Smooth muscle cell (in vitro differentiated cells): ENCODE measurements around the gene SP7. TPM values are rescaled to one million over a fixed set of nuclear protein-coding genes. Genes with fewer than 3 reads are reported as not detected.

ENCODE experiments used
- DNase-seq: peaks from one replicate; lab custom pipeline; 2025; ENCODE audit not compliant: unreplicated experiment; lab: John Stamatoyannopoulos, UW
- H2AFZ ChIP-seq: fragments of 200-600 bp; sonication (generic); 2 replicates; pipeline ENCODE4 v1.6.0; 2016; ENCODE audit warnings: antibody characterized with exemption, low read depth, mild to moderate bottlenecking
- H3F3A ChIP-seq: fragments of 200-600 bp; sonication (generic); 2 replicates; pipeline ENCODE4 v1.6.0; 2017; ENCODE audit warnings: antibody characterized with exemption, low read depth
- H3K27ac ChIP-seq: fragments of 200-600 bp; sonication (generic); 2 replicates; pipeline ENCODE4 v1.5.1; 2016; ENCODE audit warnings: low read depth, mild to moderate bottlenecking
- H3K27me3 ChIP-seq: fragments of 200-600 bp; sonication (generic); 2 replicates; pipeline ENCODE4 v1.6.1; 2016; ENCODE audit warnings: low read depth, mild to moderate bottlenecking
- H3K36me3 ChIP-seq: fragments of 200-600 bp; sonication (generic); 2 replicates; pipeline ENCODE4 v1.5.1; 2016; ENCODE audit warnings: low read depth
- H3K4me1 ChIP-seq: fragments of 200-600 bp; sonication (generic); 2 replicates; pipeline ENCODE4 v1.5.1; 2016; ENCODE audit warnings: low read depth
- H3K4me2 ChIP-seq: fragments of 200-600 bp; sonication (generic); 2 replicates; pipeline ENCODE4 v1.6.0; 2016; ENCODE audit warnings: mild to moderate bottlenecking
- H3K4me3 ChIP-seq: fragments of 200-600 bp; sonication (generic); 2 replicates; pipeline ENCODE4 v1.5.1; 2016; ENCODE audit warnings: mild to moderate bottlenecking
- H3K79me2 ChIP-seq: fragments of 200-600 bp; sonication (generic); 2 replicates; pipeline ENCODE4 v1.6.0; 2016; ENCODE audit warnings: low read depth, mild to moderate bottlenecking
- H3K9ac ChIP-seq: fragments of 200-600 bp; sonication (generic); 2 replicates; pipeline ENCODE4 v1.6.0; 2016; ENCODE audit warnings: low read depth
- H3K9me3 ChIP-seq: fragments of 200-600 bp; sonication (generic); replicated peaks from 2 replicates; pipeline ENCODE4 v1.5.1; 2016; ENCODE audit warnings: low read depth
- H4K20me1 ChIP-seq: fragments of 200-600 bp; sonication (generic); 2 replicates; pipeline ENCODE4 v1.6.0; 2016; ENCODE audit warnings: low read depth
- WGBS: methylation state at CpG from one replicate; pipeline ENCODE4 v1.1.7; 2016; ENCODE audit warnings: low lambda C conversion rate; 5-methylcytosine and 5-hydroxymethylcytosine counted together
- polyA plus RNA-seq: library from polyadenylated mRNA; unstranded; fragments of >200 nt; fragmentation: Nextera tagmentation; extraction: Ambion mirVana; gene quantifications from 2 replicates; pipeline ENCODE4 v1.2.1, GENCODE V29; 2016
- total RNA-seq: library from RNA; depleted of rRNA; stranded (reverse); fragments of >200 nt; gene quantifications from 2 replicates; pipeline ENCODE4 v1.2.3, GENCODE V29; 2014
- TF ChIP-seq, protein P1 (sequence below): fragments of 200-600 bp; sonication (generic); IDR thresholded peaks from 2 replicates; pipeline ENCODE4 v1.5.1; 2017; ENCODE audit warnings: borderline replicate concordance, mild to moderate bottlenecking, antibody characterized with exemption; ENCODE audit not compliant: insufficient read depth, poor library complexity, severe bottlenecking

The SP7 gene
- total and polyA plus RNA-seq, 2 experiments from 2014 or later = 0.04 TPM; not detected in 1

DNA sequence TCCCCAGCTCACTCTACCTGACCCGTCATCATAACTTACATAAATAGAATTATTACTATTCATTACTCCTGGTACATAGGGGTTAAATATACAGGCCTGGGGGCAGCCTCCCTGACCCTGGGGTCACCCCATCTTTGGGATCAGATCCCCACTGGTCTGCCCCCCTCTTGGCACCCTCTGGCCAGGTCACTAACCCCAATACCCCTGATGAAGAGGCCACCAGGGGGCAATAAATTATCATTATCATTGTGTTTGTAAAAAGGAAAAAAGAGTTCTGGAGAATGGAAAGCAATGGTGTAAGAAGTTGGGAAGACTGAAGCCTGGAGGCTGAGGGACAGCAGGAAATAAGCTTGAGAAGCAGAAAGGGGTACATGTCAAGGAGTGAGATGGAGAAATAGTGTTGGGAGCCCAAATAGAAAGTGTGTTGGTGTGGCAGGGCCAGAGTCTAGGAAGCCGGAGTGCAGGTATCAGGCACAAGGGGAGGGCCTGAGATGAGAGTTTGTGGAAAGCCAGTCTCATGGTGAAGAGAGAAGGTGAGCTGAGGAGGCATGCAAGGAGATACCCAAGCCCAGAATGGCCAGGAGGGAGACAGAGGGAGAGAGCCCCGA lies 8.6 kb downstream of the SP7 start:
- peaks cover 23% of the 10 kb centered on the region for H3K4me1 ChIP-seq
- H3K79me2 ChIP-seq = no peaks in the 10 kb centered on the region
- H3F3A ChIP-seq = peaks cover 6% of the 10 kb centered on the region
- no peaks in the 10 kb centered on the region for H4K20me1 ChIP-seq
- no peak overlapping the region for H3K27ac ChIP-seq
- TF ChIP-seq, protein P1, sequence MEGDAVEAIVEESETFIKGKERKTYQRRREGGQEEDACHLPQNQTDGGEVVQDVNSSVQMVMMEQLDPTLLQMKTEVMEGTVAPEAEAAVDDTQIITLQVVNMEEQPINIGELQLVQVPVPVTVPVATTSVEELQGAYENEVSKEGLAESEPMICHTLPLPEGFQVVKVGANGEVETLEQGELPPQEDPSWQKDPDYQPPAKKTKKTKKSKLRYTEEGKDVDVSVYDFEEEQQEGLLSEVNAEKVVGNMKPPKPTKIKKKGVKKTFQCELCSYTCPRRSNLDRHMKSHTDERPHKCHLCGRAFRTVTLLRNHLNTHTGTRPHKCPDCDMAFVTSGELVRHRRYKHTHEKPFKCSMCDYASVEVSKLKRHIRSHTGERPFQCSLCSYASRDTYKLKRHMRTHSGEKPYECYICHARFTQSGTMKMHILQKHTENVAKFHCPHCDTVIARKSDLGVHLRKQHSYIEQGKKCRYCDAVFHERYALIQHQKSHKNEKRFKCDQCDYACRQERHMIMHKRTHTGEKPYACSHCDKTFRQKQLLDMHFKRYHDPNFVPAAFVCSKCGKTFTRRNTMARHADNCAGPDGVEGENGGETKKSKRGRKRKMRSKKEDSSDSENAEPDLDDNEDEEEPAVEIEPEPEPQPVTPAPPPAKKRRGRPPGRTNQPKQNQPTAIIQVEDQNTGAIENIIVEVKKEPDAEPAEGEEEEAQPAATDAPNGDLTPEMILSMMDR = peak; percentile 32
- H3K27me3 ChIP-seq = no peaks in the 10 kb centered on the region
- no peak overlapping the region for H3K4me2 ChIP-seq
- WGBS = 77% methylated on average over 3 of the region's 3 CpGs
- H3K9me3 ChIP-seq = no peaks in the 10 kb centered on the region
- no peaks in the 10 kb centered on the region for H3K36me3 ChIP-seq
- no peak overlapping the region for H3K9ac ChIP-seq
- DNase-seq = no peak
- no peak overlapping the region for H2AFZ ChIP-seq
- H3K4me3 ChIP-seq = no peak overlapping the region

DNA sequence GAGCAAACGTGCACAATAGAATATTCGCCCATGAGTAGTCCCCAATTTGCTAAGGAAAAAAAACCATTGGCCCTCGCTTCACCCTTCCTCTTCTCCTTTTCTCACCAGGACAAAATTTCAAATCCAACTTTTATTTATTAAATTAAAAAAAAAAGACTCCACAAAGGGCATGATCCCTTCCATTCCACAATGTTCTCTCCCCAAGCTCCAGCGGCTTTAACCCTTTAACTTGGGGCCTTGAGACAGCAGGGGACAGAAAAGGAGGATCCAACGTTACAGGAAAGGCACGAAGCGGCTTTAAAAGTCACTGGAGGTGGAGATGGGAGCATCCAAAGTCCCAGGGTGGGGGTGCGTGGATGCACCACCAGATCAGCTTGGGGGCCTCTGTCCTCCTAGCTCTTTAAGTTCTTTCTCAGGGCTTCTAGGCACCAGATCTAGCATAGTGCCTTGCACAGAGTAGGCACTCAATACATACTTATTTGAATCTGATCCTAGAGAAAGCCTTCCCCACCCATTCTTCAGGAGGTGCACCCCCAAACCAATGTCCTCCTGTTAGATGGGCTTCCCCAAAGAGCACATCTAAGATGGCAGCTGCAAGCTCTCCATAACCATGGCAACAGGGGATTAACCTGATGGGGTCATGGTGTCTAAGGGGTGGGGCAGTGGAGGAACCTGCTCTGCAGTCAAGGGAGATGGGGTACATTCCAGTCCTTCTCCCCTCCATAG lies 9.5 kb downstream of the SP7 start:
- Histone ChIP-seq H3K4me1 (peaks cover 27% of the 10 kb centered on the region), H4K20me1 (no peaks in the 10 kb centered on the region), H3F3A (peaks cover 14% of the 10 kb centered on the region), H3K9me3 (no peaks in the 10 kb centered on the region), H3K4me2 (no peak overlapping the region), H3K4me3 (no peak overlapping the region), H2AFZ (no peak overlapping the region), H3K27ac (no peak overlapping the region), H3K27me3 (no peaks in the 10 kb centered on the region), H3K79me2 (no peaks in the 10 kb centered on the region), H3K9ac (no peak overlapping the region), H3K36me3 (no peaks in the 10 kb centered on the region)
- 74% methylated on average over 8 of the region's 8 CpGs for WGBS
- TF ChIP-seq, protein P1 = no peak
- DNase-seq = no peak

DNA sequence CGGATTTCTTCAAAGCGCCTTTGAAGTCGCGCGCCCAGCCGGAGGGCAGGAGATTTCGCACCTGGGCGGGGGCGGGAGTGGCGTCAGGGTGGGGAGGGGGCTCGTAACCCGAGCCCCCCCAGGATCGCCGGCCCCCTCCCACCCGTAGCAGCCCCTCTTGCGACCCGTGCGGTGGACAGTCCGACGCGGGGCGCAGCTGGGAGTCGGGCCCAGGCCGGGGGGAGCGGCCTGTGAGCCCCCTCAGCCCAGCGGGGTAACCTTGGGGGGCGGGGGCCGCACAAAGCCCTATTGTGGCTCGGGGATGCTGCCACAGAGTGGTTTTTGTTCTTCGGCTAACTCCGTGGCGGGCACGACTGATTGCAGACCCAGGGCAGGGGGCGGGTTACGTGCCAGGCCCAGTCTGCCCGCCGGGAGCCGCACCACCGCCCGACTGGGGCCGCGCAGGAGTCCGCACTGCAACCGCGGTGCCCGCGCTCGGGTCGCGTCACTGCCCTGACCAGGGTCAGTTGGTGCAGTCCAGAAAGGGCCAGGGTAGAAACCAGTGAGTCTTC lies 10.6 kb downstream of the SP7 start:
- no peaks in the 10 kb centered on the region for H3K36me3 ChIP-seq
- H3K9ac ChIP-seq = peak overlapping the region; percentile 51
- peak overlapping the region; percentile 90 for H2AFZ ChIP-seq
- H3K4me2 ChIP-seq = peak overlapping the region; percentile 90
- H3K79me2 ChIP-seq = peaks cover 2% of the 10 kb centered on the region
- 3% methylated on average over 19 of the region's 50 CpGs for WGBS
- DNase-seq = no peak
- H3K4me1 ChIP-seq = peaks cover 31% of the 10 kb centered on the region
- no peaks in the 10 kb centered on the region for H3K27me3 ChIP-seq
- no peak overlapping the region for H3K27ac ChIP-seq
- H3K9me3 ChIP-seq = no peaks in the 10 kb centered on the region
- H3F3A ChIP-seq = peaks cover 17% of the 10 kb centered on the region
- TF ChIP-seq, protein P1 = no peak
- no peaks in the 10 kb centered on the region for H4K20me1 ChIP-seq
- H3K4me3 ChIP-seq = peak overlapping the region; percentile 70
